ENCODE measurements around the gene MEIS2. TPM values are rescaled to one million over a fixed set of nuclear protein-coding genes. Genes with fewer than 3 reads are reported as not detected.

The MEIS2 gene
- 6.7 and 13.1 TPM in 2 replicates for total RNA-seq

DNA sequence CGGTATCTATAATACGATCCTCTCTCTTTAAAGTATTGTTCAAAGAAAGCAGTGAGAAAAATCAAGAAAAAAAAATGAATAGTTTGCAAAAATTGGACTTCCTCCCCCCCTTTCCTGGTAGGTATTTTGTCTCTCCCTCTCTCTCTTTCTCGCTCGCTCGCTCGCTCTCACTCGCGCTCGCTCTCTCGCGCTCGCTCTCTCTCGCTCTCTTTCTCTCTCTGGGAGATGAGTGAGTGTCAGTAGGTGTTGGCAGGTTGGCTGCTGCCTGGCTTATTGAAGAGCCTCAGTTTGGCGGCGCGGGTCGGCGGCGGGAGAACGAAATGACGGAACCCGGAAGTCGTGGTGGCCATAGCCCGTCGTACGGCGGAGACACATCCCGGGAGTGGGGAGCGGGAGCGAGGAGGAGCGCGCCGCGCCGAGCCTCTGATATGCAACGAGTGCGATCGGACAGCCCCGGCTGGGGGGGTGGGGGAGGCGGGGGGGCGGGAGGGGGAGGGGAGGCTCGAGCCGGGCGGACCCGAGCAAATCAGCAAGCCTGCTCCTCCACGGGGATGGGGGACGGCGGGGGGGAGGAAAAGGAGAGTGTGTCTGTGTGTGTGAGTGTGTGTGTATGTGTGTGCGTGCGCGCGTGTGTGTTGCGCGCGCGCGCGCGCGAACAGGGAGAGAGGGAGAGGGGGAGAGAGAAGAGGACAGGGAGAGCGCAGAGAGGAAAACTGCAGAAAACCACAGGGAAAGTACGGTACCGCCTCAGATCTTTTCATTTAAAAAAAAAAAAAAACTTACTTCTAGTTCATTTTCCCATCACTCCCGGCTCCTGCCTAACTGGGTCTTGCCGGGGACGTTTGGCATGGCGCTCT is at the start of gene MEIS2:
Gene MEIS2, minus strand, starts transcription at position 441 of the 857 bp plus-strand sequence. CDS start 1,083 bp downstream, outside the sequence.
- Histone ChIP-seq H3K36me3 (ENCODE audit: control insufficient read depth, insufficient read depth, low read length) (no peaks in the 10 kb centered on the region), H3K27me3 (ENCODE audit: control insufficient read depth, insufficient read depth, low read length) (peaks cover 51% of the 10 kb centered on the region), H3K4me3 (ENCODE audit: low read depth, low read length) (peak within 1 kb of the TSS; percentile 54)
- TF ChIP-seq, protein P1, sequence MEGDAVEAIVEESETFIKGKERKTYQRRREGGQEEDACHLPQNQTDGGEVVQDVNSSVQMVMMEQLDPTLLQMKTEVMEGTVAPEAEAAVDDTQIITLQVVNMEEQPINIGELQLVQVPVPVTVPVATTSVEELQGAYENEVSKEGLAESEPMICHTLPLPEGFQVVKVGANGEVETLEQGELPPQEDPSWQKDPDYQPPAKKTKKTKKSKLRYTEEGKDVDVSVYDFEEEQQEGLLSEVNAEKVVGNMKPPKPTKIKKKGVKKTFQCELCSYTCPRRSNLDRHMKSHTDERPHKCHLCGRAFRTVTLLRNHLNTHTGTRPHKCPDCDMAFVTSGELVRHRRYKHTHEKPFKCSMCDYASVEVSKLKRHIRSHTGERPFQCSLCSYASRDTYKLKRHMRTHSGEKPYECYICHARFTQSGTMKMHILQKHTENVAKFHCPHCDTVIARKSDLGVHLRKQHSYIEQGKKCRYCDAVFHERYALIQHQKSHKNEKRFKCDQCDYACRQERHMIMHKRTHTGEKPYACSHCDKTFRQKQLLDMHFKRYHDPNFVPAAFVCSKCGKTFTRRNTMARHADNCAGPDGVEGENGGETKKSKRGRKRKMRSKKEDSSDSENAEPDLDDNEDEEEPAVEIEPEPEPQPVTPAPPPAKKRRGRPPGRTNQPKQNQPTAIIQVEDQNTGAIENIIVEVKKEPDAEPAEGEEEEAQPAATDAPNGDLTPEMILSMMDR (IDR thresholded peaks at IDR 0.05; ENCODE audit: insufficient read depth, low read length, poor library complexity, severe bottlenecking), result no peak
- no peak for DNase-seq (ENCODE audit: low read depth)

DNA sequence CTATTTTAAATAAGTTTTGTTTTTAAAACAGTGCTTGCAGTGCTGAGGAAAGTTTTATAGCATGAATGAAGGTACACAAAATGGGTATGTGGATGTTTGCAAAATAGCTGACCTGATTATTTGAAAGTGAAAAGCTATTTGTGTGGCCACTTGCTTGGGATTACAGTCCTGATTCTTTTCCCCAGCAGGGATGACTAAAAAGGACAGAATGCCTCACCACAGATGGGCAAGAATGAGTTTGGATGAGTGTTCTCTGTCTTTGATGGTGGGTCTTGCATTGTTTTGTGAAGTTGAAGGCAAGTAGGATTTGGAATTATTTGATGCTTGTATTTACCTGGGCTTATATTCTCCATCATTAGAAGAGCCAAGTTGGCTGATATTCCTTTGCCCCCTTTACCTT is 48.8 kb upstream of the MEIS2 start:
- no peak for DNase-seq (ENCODE audit: low read depth)
- H3K36me3 ChIP-seq (ENCODE audit: control insufficient read depth, insufficient read depth, low read length), result no peaks in the 10 kb centered on the region
- H3K27me3 ChIP-seq (ENCODE audit: control insufficient read depth, insufficient read depth, low read length), result no peaks in the 10 kb centered on the region
- TF ChIP-seq, protein P1 (IDR thresholded peaks at IDR 0.05; ENCODE audit: insufficient read depth, low read length, poor library complexity, severe bottlenecking), result no peak
- no peak overlapping the region for H3K4me3 ChIP-seq (ENCODE audit: low read depth, low read length)

GRCh38 chr15:37148714-37149113 is 48.4 kb upstream of the MEIS2 start:
- no peaks in the 10 kb centered on the region for H3K36me3 ChIP-seq (ENCODE audit: control insufficient read depth, insufficient read depth, low read length)
- no peaks in the 10 kb centered on the region for H3K27me3 ChIP-seq (ENCODE audit: control insufficient read depth, insufficient read depth, low read length)
- DNase-seq (ENCODE audit: low read depth), result no peak
- TF ChIP-seq, protein P1 (IDR thresholded peaks at IDR 0.05; ENCODE audit: insufficient read depth, low read length, poor library complexity, severe bottlenecking), result no peak
- H3K4me3 ChIP-seq (ENCODE audit: low read depth, low read length), result no peak overlapping the region

DNA sequence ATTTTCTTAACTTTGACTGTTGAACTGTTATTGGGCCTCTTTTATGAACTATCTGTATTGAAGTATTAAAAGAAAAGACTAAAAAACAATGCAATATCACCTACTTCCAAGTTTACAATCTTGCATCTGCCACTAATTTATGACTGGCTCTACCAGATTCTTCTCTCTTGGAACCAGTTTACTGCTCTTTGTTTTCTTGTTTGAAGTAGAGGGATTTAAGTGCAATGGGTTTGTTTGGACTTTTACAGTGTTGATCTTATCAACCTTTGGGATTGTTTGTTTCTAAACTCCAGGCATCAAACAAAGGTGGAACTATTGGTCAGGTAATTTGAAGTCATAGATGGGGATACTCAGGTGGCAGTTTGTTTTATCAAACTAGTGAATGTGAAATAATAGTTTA is 43.0 kb upstream of the MEIS2 start:
- no peak for DNase-seq (ENCODE audit: low read depth)
- TF ChIP-seq, protein P1 (IDR thresholded peaks at IDR 0.05; ENCODE audit: insufficient read depth, low read length, poor library complexity, severe bottlenecking), result no peak
- Histone ChIP-seq H3K27me3 (ENCODE audit: control insufficient read depth, insufficient read depth, low read length) (no peaks in the 10 kb centered on the region), H3K4me3 (ENCODE audit: low read depth, low read length) (no peak overlapping the region), H3K36me3 (ENCODE audit: control insufficient read depth, insufficient read depth, low read length) (no peaks in the 10 kb centered on the region)

DNA sequence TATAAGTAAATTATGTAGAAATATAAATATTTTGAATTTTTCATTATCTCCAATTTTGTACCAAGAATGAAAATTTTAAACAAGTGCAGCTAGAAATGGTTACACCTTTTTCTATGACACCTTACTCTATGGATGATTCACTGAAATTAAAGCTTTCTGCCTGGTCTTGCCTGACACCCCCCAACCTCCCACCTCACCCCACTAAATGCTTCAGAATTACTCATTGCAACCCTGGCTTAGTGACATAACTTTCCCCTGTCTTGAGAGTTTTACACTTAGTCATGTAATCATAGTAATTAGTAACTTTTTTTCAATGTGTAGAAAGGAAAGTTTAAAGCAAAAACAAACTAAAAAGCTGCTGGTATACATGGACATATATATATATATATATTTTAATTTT is 42.0 kb upstream of the MEIS2 start:
- Histone ChIP-seq H3K27me3 (ENCODE audit: control insufficient read depth, insufficient read depth, low read length) (no peaks in the 10 kb centered on the region), H3K36me3 (ENCODE audit: control insufficient read depth, insufficient read depth, low read length) (no peaks in the 10 kb centered on the region), H3K4me3 (ENCODE audit: low read depth, low read length) (no peak overlapping the region)
- TF ChIP-seq, protein P1 (IDR thresholded peaks at IDR 0.05; ENCODE audit: insufficient read depth, low read length, poor library complexity, severe bottlenecking), result no peak
- peak; percentile 10 for DNase-seq (ENCODE audit: low read depth)

All from kidney epithelial cell (primary cell).